Inferior parietal cortex (tissue), 1 donor: ENCODE results near the gene PLCL1.

Experiments used
- DNase-seq: peaks from one replicate; pipeline ENCODE4 v3.0.0-alpha.2; 2016; ENCODE audit errors: extremely low spot score

The PLCL1 gene

DNA sequence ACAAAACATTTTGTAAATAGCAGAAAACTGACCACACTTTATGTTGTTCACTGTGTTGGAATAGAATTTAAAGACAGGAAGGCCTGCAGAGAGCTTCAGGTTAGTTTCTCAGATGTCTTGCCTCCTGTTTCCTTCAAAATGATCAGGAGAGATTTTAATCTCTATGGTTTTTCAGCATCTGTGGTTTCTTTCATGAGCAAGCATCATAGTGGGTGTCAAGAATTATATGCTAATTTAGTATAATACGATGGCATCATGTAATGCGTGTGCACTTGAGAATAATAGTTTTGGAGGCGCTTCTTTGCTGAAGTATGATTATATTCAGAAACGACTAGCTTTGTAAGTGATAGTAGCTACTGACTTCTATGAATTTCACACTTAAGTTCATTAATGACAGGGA is 149.9 kb downstream of the PLCL1 start:
- DNase-seq: no peak

DNA sequence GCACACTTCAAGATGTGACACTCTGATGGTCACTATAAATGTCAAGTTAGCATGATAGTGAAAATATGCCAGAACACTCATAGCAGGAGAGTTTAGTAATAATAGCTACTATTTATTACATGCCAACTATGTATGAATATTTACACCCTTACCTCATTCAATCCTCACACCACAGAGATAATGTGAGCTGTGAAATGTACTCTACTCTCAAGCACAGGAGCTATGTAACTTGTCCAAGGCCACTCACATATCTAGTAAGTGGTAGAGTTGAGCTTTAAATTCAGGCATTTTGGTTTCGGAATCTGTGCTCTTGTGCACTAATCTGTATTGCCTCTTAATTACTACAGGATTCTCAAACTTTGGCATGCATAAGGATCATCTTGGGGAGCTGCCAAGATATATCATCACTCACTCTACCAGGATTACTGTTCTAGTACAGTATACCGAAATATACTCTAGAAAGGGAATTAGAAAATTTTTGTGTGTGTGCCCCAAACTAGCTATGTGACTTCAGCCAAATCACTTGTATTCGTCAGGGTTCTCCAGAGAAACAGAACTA is 154.3 kb downstream of the PLCL1 start:
- DNase-seq: no peak

DNA sequence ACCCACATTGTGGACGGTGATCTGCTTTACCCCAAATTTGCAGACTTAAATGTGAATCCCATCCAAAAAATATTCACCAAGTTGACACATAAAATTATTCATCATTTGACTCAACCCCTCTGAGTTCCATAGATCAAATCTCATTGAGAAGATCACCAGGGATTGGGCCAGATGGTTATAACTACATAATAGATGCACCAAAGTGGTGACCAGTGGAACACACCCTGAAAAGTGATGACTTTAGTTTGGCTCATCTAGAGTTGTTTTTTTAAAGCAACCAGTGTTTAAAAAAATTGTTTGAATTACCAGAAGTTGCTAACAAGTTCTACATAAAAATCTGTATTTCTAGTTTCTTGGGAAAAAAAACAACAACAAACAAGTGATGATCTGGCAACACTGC is 155.0 kb downstream of the PLCL1 start:
- no peak for DNase-seq

DNA sequence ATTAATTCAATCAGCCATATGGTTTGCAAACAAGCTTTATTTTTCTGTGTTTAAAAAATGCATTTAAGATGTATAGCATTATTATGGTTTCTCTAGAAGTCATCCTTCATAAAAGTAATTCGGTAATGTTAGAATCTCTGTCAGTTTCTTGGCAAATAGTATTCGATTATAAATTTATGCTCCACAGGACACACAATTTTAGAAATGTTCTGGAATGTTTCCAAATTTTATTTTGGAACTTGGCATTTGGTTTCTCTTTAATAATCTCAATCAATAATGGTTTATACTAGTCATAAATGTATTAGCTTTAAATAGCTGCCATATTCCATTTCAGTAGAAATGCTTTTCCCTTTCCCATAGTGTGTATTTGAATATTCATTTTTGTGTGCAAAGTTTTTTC is 156.4 kb downstream of the PLCL1 start:
- no peak for DNase-seq

DNA sequence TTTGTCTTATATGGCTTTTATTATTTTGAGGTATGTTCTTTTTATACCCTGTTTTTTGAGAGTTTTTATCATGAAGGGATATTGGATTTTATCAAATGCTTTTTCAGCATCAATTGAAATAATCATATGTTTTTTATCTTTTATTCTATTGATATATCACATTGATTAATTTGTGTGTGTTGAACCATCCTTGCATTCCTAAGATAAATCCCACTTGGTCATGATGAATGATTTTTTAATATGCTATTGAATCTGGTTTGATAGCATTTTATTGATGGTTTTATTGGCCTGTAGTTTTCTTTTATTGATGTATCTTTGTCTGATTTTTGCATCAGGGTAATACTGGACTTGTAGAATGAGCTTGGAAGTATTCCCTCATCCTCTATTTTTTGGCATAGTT is 160.3 kb downstream of the PLCL1 start:
- DNase-seq: no peak

DNA sequence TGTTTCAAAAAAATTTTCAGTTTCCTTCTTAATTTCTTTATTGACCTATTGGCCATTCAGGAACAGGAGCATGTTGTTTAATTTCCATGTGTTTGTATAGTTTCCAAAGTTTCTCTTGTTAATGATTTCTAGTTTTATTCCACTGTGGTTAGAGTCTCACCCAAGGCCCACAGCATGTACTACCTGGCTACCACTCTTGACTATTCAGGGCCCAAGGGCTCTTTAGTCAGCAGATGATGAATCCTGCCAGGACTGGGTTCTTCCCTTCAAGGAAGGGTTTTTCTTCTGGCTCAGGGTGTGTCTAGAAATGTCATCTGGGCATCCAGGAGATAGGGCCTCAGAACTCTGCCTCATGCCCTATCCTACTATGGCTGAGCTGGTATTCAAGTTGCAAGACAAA is 161.4 kb downstream of the PLCL1 start:
- DNase-seq: no peak

DNA sequence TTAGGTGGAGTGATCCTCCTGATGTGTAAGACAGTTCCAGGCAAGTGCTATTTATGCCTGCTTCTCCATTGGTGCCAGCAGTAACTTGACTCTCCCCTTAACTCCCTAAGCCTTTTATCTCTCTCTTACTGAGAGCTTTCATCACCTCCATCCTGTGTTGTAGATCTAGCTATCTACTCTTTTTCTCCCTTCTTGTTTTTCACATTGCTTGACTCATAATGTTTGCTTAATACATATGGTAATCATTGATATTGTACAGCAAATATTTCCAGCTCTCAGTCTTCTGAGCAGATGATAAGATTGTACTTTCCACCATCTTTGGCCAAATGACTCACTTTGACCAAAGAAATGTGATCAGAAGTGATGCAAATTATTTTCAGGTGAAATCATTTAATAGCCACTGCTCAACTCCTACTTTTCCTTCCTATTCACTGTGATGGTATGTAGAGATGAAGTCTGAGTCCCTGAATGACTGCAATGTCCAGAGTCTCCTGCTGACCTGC is 165.0 kb downstream of the PLCL1 start:
- no peak for DNase-seq

DNA sequence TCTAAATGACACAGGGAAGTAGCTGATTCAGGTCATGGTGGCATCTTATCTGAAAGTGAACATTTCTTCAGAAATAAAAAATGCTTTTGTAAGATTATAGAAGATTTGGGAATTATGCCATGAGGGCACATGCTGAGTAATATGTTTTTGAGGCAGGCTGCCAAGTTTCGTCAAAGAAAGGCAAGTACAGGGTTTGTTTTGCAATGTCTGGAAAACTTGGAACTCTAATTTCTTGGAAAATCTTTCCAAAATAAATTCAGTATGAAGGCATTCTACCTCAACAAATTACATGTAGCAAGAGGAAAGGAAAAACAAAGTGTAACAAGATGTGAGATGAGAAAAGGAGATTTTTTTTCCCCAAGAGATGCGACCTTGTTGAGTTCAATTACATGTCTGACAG is 167.7 kb downstream of the PLCL1 start:
- DNase-seq: no peak

DNA sequence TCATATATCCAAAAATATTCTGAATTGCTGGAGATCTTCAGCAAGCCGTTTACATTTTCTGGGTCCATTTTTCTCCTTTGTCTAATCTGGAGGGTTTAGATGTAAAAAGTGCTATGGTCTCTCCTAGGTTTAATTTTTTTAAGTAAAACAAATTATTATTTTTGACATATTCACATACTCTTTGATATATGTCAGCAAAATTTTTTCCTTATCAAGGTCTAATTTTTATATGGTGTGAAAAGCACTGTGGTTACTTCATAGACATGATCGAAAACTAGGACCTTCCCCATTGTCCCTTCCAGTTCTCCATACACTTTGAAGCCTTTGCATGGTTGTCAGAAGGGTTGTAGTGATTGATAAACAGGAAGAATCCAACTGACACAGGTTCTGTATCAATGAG is 168.2 kb downstream of the PLCL1 start:
- DNase-seq: no peak

DNA sequence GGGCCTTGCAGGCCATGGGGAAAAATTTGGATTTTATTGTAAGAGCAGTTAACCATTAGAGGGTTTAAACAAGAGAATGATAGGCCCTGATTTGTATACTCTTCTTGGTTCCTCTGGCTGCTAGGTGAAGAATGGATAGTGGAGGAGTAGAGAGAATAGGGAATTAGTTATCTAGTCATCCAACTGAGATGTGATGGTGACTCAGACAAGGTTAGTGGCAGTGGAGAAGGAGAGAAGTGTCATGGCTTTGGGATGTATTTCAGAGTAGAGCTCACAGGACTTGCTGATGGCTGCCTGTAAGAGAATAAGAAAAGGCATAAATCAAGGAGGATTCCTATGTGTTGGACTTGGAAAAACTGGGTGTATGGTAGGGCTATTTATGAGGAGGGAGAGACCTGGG is 169.4 kb downstream of the PLCL1 start:
- DNase-seq: no peak

DNA sequence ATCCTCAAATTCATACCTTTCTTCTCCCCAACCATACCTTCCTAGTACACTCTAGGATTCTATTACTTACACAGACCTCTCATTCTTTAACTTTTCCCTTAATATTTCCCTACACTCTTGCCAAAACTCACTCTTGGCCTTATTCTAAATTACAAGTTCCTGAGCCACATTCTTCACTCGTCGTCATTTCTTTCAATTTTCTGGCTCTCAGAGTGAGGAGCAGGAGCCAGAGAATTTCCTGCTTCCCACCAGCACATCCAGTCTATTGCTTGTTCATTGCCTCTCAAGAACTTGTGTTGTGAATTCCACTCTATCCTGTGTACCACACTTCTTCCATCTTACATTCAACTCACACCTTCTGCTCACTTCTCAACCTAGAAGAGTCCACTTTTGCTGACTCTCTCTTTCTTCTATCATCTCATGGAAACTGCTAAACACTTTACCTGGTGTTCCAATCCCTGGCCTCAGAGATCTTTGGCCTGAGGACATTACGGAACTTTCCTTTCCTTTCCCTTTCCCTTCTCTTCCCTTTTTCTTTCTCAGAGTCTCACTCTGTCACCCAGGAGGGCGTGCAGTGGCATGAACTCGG is 171.6 kb downstream of the PLCL1 start:
- no peak for DNase-seq

DNA sequence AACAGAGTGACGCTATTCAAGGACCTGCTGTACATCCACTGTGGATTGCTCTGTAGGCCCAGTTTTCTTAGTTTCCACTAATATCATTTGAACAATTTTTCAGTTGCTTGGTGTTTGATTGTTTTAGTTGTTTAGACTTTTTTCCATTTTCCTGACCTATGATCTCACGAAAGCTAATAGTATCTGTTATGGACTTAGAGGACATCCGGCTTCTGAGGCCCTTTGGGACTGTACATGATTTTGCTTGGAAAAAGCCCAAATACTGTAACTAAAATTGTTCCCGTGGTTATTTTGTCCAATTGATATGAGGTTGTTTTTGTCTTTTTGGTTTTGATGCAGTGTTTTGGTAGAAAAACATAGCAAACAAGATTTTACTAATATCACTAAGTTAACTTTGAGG is 174.6 kb downstream of the PLCL1 start:
- no peak for DNase-seq

DNA sequence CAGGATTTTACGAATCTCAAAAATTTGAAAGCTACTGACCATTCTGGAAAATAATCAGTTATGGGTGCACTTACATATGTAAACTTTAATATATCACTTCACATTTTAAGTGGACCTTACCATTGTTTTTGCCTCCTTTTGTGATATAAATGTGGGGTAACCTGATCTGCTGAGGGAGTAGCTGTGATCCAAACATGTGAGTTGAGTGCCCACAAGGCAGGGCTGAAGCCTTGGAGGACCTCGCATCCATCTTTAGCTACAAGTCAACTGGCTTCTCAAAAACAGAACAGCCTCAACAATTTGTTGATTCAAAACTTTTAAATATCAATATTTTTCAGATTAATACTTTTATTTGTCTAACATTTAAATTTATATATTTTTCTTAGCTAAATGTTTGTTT is 178.2 kb downstream of the PLCL1 start:
- no peak for DNase-seq

DNA sequence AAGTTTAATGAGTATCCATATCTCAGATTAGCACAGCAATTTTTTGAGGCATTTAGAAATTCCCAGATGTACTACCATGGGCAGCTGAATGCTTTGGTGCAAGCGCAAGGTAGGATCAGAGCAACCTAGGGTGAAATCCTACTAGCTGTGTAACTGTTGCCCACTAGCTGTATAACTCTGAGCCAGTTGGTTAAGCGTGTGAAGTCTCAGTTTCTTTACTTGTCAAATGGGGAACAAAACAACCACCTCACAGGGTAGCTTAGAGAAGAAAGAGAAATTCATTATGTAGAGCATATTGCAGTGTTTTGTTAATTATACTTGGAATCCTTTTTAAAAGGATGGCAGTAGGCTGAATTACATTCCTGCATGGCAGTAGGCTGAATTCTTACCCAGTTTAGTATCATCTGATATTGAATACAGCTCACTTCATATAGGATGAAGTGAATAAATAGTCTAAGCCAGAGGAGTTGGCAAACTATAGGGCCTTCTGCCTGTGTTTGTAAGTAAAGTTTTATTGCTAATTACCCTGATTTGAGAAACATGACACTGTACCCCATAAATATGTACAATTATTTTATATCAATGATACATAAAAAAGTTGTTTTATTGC is 180.7 kb downstream of the PLCL1 start:
- DNase-seq: no peak

DNA sequence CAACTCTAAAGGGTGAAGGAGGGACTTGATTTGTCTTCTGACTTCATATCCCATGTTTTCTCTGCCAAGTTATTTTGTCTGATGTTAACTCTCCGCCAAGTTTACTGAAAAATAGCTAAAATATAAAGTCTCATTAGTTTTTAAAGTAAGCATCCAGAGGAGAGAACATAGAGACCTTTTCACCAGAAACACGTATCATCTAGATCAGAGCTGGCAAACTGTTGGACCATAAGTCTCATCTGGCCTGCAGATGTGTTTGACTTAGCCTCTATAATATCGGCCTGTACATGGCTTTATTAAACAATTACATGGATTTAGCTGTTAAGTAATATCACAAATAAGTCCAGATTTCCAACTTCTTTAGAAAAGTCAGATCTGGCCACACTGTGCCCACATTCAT is 182.6 kb downstream of the PLCL1 start:
- DNase-seq: no peak

DNA sequence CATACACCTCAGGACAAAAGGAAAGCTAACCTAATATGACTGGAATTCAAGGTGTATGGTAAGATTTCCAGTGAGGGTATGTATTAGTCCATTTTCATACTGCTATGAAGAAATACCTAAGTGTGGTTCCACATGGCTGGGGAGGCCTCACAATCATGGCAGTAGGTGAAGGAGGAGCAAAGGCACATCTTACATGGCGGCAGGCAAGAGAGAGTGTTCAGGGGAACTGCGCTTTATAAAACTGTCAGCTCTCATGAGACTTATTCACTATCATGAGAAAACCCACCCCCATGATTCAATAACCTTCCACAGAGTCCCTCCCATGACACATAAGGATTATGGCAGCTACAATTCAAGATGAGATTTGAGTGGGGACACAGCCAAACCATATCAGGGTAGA is 186.0 kb downstream of the PLCL1 start:
- no peak for DNase-seq

DNA sequence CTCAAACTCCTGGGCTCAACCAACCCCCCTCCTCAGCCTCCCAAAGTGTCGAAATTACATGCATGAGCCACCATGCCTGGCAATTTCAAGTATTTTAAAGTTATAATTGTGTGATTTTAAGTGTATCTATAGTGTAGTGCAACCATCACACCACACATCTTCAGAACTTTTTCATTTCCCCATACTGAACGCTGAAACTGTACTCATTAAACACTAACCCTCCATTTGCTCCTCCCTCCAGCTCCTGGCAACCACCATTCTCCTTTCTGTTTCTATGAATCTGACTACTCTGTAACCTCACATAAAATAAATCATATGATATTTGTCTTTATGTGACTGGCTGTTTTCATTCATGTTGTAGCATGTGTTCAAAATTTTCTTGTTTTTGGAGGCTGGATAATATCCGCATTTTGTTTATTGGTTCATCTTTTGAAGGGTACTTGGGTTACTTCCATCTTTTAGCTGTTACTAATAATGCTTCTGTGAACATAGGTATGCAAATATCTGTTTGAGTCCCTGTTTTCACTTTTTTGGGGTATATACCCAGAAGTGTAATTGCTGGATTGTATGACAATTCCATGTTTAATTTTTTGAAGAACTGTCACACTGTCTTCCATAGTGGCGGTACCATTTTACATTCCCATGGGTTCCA is 188.2 kb downstream of the PLCL1 start:
- DNase-seq: no peak

DNA sequence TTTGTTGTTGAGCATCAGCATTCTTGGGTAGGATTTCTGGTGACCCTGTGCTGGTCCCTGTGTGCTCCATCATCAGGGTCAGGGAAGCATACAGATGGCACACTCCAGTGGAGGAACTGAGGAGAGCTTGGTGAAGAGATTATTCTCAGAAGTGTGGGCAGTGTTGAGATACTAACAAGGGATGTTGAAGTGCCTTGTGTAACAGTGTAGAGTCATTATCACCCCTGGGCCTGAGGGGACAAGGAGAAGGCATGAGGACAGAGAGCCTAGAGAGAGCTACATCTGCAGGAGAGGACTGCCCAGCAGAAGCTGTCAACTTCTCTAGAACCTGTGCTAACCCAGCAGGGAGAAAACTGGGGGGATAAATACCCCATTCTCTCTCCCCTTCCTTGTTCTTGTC is 189.0 kb downstream of the PLCL1 start:
- no peak for DNase-seq

DNA sequence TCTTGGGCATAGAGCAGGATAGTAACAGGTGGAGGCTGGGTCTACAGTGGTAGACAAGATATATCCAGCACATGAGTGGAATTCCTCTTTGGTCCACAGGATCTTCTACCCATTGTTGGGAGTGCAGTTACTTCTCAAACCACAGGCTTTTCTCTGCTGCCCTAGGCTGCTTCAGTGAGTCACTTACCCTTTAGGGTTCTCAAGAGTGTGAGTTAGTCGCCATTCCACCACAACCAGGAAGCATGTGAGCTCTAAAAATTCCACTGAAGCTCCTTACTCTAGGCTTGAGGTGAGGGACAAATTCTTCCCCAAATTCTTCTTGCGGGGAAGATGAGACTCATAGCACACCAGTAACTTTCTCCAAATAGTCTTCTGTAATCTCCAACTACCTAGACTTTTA is 189.4 kb downstream of the PLCL1 start:
- DNase-seq: no peak

DNA sequence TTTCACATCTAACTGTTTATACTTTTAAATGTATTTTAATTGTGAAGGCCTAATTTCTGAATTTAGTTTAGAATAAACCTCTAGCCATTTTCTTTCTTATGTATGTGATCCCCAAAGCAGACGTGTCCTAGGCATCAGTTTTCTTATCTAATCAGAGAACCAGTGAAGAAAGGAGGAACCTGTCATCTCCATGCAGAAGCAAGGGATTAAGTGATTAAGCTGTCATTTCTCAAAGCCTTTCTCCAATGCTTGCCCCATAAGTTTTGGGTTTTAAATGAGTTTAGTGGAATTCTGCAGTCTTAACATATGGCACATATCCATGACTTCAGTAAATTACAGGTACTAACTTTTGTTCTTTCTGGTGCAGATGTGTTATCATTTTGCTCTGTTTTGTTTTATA is 190.4 kb downstream of the PLCL1 start:
- no peak for DNase-seq

DNA sequence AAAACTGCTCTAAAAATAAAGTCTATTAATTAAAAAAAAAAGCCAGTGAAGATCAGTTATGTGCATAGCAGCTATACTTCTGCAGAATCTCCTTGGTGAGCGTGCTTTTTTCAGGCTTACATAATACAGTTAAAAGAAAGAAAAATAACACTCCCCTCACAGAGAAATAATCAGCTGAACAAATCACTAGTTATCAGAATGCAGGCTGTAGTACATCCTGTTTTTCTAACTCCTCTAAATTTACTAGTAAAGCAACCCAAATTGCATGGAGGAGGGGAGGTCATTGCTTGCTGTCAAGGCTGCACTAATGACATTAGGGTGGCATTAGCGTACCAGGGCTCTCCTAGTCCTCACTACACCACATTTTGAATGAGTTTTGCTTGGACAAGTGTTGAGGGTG is 192.2 kb downstream of the PLCL1 start:
- no peak for DNase-seq

DNA sequence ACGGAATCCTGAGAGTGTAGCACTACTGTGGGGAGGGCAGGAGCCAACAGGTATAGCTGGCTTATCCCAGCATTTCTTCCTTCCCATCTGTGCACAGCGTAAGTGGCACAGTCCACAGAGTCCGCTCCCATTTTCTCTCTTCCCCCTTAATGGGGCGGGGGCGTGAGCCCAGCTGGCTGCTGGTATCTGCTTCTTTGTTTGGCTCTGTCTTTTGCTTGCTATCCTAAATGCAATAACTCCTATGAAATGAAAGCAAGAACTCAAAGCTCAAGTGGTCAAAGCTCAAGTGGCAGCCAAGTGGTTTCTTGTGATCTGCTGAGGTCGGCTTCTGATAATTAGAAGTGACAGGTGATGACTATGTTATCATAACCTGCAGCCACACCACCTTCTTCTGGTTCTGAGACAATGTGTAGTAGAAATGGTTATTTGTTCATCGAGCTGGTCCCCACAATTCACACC is 192.7 kb downstream of the PLCL1 start:
- DNase-seq: no peak

DNA sequence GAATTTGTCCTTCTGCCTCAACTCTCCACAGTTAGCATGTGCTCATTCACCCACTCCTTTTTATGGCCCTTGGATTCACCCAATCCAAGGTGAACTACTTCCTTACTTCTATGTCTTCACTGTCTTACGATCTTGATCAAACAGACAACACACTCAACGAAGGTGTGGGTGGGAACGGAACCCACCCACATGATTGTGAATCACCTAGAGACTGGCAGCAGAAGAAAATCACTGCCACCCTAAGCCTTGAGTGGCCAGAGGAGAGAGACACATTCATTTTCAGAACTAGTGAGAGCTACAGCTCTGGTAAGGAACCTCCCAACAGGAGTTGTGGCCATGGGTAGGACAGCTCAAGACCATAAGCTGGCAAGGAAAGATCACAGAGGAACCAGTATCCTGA is 194.3 kb downstream of the PLCL1 start:
- DNase-seq: no peak
